Sigmoid colon (tissue), 7 donors: Measurements from ENCODE around the gene TIMELESS. TPM values are rescaled to one million over a fixed set of nuclear protein-coding genes. Genes with fewer than 3 reads are reported as not detected.

Experiments used
- DNase-seq: peaks from one replicate; pipeline ENCODE4 v3.0.0-alpha.2; 2019
- H3K27ac ChIP-seq, 4 donors: fragments of 200-600 bp; sonication (generic); one replicate each; pipeline ENCODE4 v1.5.1; 2016 to 2019; ENCODE audit warnings: mild to moderate bottlenecking in 1 of 4
- H3K27me3 ChIP-seq, 3 donors: fragments of 200-600 bp; sonication (generic); one replicate each; pipeline ENCODE4 v1.5.1; 2019; ENCODE audit warnings: mild to moderate bottlenecking in 1 of 3
- H3K36me3 ChIP-seq, 4 donors: fragments of 200-600 bp; sonication (generic); one replicate each; pipeline ENCODE4 v1.5.1; 2016 to 2019
- H3K4me1 ChIP-seq, 4 donors: fragments of 200-600 bp; sonication (generic); one replicate each; pipeline ENCODE4 v1.5.1; 2017 to 2019
- H3K4me3 ChIP-seq, 4 donors: fragments of 200-600 bp; sonication (generic); one replicate each; pipeline ENCODE4 v1.5.1; 2017 to 2019; ENCODE audit warnings: mild to moderate bottlenecking in 2 of 4, moderate library complexity in 1 of 4
- H3K9me3 ChIP-seq, 4 donors: fragments of 200-600 bp in 3 of 4; sonication (generic) in 3 of 4; one replicate each; pipeline versions ENCODE4 v1.5.1 to v1.6.1; 2013 to 2019
- CTCF ChIP-seq, 4 experiments: fragments of 450-650 bp in 3 of 4; fragments of 200-600 bp in 1 of 4; IDR thresholded peaks; one replicate each; pipeline ENCODE4 v1.5.1; 2016 to 2019; ENCODE audit warnings: antibody characterized with exemption in 4 of 4, mild to moderate bottlenecking in 3 of 4, moderate library complexity in 2 of 4
- EP300 ChIP-seq, 4 donors: sonication (generic); formaldehyde crosslinking; IDR thresholded peaks; one replicate each; pipeline ENCODE4 v1.6.1; 2017; ENCODE audit warnings: antibody characterized with exemption in 4 of 4
- POLR2A ChIP-seq, 2 donors: fragments of 450-650 bp; IDR thresholded peaks; one replicate each; pipeline ENCODE4 v1.6.1; 2016; ENCODE audit warnings: antibody characterized with exemption in 2 of 2, mild to moderate bottlenecking in 2 of 2, moderate library complexity in 2 of 2
- POLR2AphosphoS5 ChIP-seq, 4 donors: sonication (generic); formaldehyde crosslinking; IDR thresholded peaks; one replicate each; pipeline ENCODE4 v1.6.1; 2017; ENCODE audit warnings: antibody characterized with exemption in 4 of 4
- WGBS, 2 donors: extraction: QIAGEN DNeasy Blood & Tissue Kit; methylation state at CpG; one replicate each; pipeline ENCODE4 v1.1.7; 2013; 5-methylcytosine and 5-hydroxymethylcytosine counted together
- intact Hi-C: fragments of 100-400 bp; cut with DNase I; formaldehyde crosslinking; loops from one replicate; pipeline ENCODE4 v1.15.1; 2023
- polyA plus RNA-seq, 3 donors: library from polyadenylated mRNA; stranded (reverse); fragments of 200-250 nt; gene quantifications; one replicate each; pipeline ENCODE4 v1.2.3, GENCODE V29; 2013
- total RNA-seq, 4 donors: library from RNA; depleted of rRNA; stranded (reverse); fragments of >200 nt; gene quantifications; one replicate each; pipeline ENCODE4 v1.1.0, GENCODE V29; 2016
- donor health status: healthy with polysubstance abuse.
- donor health status: Bipolar disorder and iron deficiency.
- donor health status: healthy.

The TIMELESS gene
- total and polyA plus RNA-seq, 7 donors, result 1.8 to 15.3 (median 3.2) TPM

- no peak for DNase-seq
- H3K4me3 ChIP-seq, result no peak overlapping the region
- intact Hi-C loops, result no loop called here
- no peaks in the 10 kb centered on the region for H3K27me3 ChIP-seq
- 99 to 100% methylated on average over 2 of the region's 2 CpGs for WGBS, 2 donors
- no peaks in the 10 kb centered on the region for H3K36me3 ChIP-seq
- no peak overlapping the region for H3K27ac ChIP-seq
- H3K4me1 ChIP-seq, result no peaks in the 10 kb centered on the region
- H3K9me3 ChIP-seq, result no peaks in the 10 kb centered on the region
- TF ChIP-seq EP300 (IDR thresholded peaks at IDR 0.05), result no peak
- no peak for TF ChIP-seq POLR2A (IDR thresholded peaks at IDR 0.05)
- TF ChIP-seq POLR2AphosphoS5 (IDR thresholded peaks at IDR 0.05), result no peak
- no peak for TF ChIP-seq CTCF (IDR thresholded peaks at IDR 0.05)
Observed at GRCh38 chr12:56392331-56392730, 56.9 kb downstream of the TIMELESS start.

- Histone ChIP-seq H3K27me3 (no peaks in the 10 kb centered on the region), H3K4me3 (no peak overlapping the region), H3K36me3 (no peaks in the 10 kb centered on the region), H3K4me1 (no peaks in the 10 kb centered on the region), H3K9me3 (no peaks in the 10 kb centered on the region), H3K27ac (no peak overlapping the region)
- 100% methylated on average over 1 of the region's 1 CpG for WGBS, 2 donors
- TF ChIP-seq POLR2AphosphoS5 (IDR thresholded peaks at IDR 0.05) (no peak), EP300 (IDR thresholded peaks at IDR 0.05) (no peak), CTCF (IDR thresholded peaks at IDR 0.05) (no peak), POLR2A (IDR thresholded peaks at IDR 0.05) (no peak)
- intact Hi-C loops, result no loop called here
- DNase-seq, result no peak
Observed at GRCh38 chr12:56391721-56392120, 57.5 kb downstream of the TIMELESS start.

GRCh38 chr12:56389412-56389811 lies 59.8 kb downstream of the TIMELESS start:
- intact Hi-C loops, result no loop called here
- no peak overlapping the region for H3K27ac ChIP-seq
- H3K4me3 ChIP-seq, result no peak overlapping the region
- H3K36me3 ChIP-seq, result no peaks in the 10 kb centered on the region
- WGBS, 2 donors, result 68 to 75% methylated on average over 5 of the region's 5 CpGs
- TF ChIP-seq POLR2A (IDR thresholded peaks at IDR 0.05) (no peak), POLR2AphosphoS5 (IDR thresholded peaks at IDR 0.05) (no peak), CTCF (IDR thresholded peaks at IDR 0.05) (no peak), EP300 (IDR thresholded peaks at IDR 0.05) (no peak)
- no peaks in the 10 kb centered on the region for H3K4me1 ChIP-seq
- H3K9me3 ChIP-seq, result no peaks in the 10 kb centered on the region
- no peak for DNase-seq
- H3K27me3 ChIP-seq, result no peaks in the 10 kb centered on the region

GRCh38 chr12:56387152-56387736 lies 62.0 kb downstream of the TIMELESS start:
- Histone ChIP-seq H3K27ac (no peak overlapping the region), H3K4me1 (no peaks in the 10 kb centered on the region), H3K27me3 (no peaks in the 10 kb centered on the region), H3K36me3 (no peaks in the 10 kb centered on the region), H3K4me3 (no peak overlapping the region), H3K9me3 (no peaks in the 10 kb centered on the region)
- 64 to 68% methylated on average over 7 of the region's 7 CpGs for WGBS, 2 donors
- TF ChIP-seq POLR2A (IDR thresholded peaks at IDR 0.05) (no peak), EP300 (IDR thresholded peaks at IDR 0.05) (no peak), CTCF (IDR thresholded peaks at IDR 0.05) (no peak), POLR2AphosphoS5 (IDR thresholded peaks at IDR 0.05) (no peak)
- intact Hi-C loops, result no loop called here
- no peak for DNase-seq

- no peaks in the 10 kb centered on the region for H3K4me1 ChIP-seq
- WGBS, 2 donors, result 96 to 97% methylated on average over 1 of the region's 1 CpG
- no peak for TF ChIP-seq POLR2A (IDR thresholded peaks at IDR 0.05)
- TF ChIP-seq CTCF (IDR thresholded peaks at IDR 0.05), result no peak
- no peak for TF ChIP-seq EP300 (IDR thresholded peaks at IDR 0.05)
- no peak overlapping the region for H3K4me3 ChIP-seq
- H3K27me3 ChIP-seq, result no peaks in the 10 kb centered on the region
- H3K27ac ChIP-seq, result no peak overlapping the region
- intact Hi-C loops, result no loop called here
- no peak for DNase-seq
- H3K9me3 ChIP-seq, result no peaks in the 10 kb centered on the region
- H3K36me3 ChIP-seq, result no peaks in the 10 kb centered on the region
Observed at GRCh38 chr12:56385873-56386272, 63.4 kb downstream of the TIMELESS start.
